Stimulated activated CD8-positive, alpha-beta memory T cell treated with anti-CD3 and anti-CD28 coated beads, Interleukin-2, amount 100 ng/mL, for 48 hours (primary cell): Measurements from ENCODE around the gene CRYBG1.
"Not testable (repeated sequence)": the region's sequence is repeated elsewhere in the genome, so short reads cannot be mapped to it uniquely, and the experiment has no call there.

Source experiments
- DNase-seq, 2 donors: peaks; one replicate each; pipeline ENCODE4 v3.0.0-alpha.2; 2020; ENCODE audit warnings: low read depth in 2 of 2

Gene CRYBG1

DNA sequence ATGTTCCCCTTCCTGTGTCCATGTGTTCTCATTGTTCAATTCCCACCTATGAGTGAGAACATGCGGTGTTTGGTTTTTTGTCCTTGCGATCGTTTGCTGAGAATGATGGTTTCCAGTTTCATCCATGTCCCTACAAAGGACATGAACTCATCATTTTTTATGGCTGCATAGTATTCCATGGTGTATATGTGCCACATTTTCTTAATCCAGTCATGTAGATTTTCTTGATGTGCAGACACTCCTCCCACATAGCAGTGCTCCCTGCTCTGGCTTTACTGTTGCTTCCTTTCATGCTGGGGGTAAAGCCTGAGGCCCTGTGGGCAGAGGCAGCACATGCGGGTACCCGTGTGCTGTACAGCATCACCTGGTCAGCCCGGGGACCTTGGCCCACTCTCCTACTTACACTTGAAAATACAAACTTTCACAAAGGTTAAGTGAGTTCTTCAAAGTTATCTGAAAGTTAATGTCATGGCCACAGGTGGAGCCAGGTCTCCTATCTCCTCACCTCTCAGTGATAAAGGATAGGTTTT lies 188.5 kb downstream of the CRYBG1 start:
- DNase-seq: not testable (repeated sequence)

GRCh38 chr6:106549521-106549920 lies 189.0 kb downstream of the CRYBG1 start:
- DNase-seq: no peak

GRCh38 chr6:106551155-106551554 lies 190.6 kb downstream of the CRYBG1 start:
- DNase-seq: no peak

DNA sequence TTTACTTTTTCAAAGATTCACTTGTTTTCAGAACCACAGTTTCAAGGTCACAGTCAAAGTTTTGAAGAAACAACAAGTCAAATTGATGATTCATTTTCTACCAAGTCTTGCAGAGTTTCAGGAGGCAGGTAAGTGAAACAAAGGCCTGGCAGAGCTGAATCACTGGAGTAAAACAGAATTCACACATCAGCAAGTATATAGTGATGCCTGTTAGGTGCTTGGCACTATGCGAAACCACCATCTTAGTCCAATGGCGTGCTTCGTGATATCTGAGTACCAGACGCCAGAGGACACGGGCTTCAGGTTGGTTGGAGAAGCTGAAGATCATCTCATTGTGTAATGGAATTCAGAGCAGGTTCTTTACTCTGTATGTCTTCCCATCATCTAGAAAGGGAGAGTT lies 192.9 kb downstream of the CRYBG1 start:
- DNase-seq: no peak

DNA sequence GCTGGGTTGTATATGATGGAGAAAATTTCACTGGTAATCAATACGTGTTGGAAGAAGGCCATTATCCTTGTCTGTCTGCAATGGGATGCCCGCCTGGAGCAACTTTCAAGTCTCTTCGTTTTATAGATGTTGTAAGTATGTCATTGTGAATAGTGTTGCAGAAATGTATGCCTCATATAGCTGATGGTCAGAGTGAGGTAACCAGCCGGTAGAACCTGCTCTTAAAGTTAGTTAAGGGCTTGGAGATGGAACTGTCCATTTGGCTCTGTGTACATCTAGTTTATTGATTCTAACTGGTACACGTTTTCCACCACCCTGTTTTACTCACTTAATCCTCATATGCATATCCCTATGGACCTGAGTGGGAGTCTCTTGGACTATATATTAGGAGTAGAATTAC lies 195.2 kb downstream of the CRYBG1 start:
- DNase-seq: no peak

- no peak for DNase-seq
Measured at GRCh38 chr6:106556368-106556960, 195.9 kb downstream of the CRYBG1 start.

DNA sequence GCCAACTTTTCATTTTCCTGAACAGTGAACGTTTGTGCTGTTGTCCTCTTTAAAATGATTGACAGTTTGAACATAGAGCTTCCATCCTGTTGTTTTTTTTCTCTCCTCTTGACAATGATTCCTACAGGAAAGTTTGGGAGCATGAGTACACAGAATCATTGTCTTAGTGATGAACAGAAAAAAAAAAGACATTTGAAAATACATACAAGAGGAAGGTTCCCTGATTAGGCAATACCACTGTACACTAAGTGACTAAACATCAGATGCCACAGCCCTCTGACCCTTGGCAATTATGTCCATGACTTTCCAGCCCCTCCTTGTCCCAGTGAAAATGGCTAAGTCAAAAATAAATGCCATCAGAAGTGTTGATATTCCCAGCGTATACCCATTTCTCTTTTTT lies 197.3 kb downstream of the CRYBG1 start:
- no peak for DNase-seq

DNA sequence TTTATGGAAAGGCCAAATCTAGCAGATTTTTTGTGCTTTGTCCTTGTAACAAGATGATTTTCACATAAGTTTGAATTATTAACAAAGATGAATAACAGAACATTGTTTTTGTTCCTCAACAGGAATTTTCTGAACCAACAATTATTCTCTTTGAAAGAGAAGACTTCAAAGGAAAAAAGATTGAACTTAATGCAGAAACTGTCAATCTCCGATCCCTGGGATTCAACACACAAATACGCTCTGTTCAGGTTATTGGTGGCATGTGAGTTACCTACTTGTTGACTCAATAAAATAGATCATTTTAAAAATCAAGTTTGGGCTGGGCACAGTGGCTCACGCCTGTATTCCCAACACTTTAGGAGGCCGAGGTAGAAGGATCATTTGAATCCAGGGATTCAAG lies 197.8 kb downstream of the CRYBG1 start:
- no peak for DNase-seq

DNA sequence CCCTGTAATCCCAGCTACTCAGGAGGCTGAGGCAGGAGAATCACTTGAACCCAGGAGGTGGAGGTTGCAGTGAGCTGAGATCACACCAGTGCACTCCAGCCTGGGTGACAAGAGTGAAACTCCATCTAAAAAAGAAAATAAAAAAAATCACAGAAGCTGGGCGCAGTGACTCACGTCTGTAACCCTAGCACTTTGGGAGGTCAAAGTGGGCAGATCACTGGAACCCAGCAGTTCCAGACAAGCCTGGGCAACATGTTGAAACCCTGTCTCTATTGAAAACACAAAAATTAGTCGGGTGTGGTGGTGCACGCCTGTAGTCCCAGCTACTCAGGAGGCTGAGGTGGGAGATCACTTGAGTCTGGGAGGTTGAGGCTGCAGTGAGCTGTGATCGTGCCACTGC lies 199.1 kb downstream of the CRYBG1 start:
- not testable (repeated sequence) for DNase-seq

DNA sequence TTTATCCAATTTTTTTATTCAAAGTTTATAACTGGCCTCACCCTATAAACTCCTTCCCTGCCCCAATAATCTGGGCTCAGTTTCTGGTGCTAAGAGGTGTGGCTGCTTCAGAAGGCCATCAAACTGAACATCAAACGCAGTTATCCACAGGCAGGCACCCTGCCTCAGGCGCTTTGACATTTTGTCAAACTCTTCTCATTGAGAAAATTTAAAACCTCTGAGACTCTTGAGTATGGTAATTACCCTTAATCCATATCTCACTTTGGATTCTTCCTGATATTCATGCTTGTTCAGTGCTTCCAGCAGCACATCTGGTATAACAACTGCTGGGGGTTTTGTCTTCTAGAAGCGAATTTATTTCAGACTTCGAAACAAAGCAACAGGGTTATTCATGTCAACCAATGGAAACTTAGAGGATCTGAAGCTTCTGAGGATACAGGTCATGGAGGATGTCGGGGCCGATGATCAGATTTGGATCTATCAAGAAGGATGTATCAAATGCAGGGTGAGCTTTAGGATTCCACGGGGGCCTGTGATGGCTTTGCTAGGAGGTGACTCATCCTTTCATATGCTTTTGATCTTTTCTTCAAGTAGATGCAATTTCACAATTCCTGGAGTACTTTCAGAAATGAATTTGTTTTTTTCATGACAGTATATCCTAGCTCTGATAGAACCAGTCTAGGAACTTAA lies 200.6 kb downstream of the CRYBG1 start:
- no peak for DNase-seq

GRCh38 chr6:106561686-106562405 lies 201.3 kb downstream of the CRYBG1 start:
- no peak for DNase-seq

DNA sequence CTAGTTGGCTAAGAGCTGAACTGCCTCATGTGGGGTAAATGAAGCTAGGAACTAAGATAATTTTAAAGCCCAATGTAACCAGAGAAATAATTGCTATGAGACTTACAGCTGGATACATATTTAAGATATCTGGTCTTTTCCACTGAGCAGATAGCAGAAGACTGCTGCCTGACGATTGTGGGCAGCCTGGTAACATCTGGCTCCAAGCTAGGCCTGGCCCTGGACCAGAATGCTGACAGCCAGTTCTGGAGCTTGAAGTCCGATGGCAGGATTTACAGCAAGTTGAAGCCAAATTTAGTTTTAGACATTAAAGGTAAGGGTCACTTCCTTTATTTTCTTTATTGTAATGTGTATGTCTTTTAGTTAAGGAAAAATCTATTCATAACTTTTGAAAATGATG lies 203.1 kb downstream of the CRYBG1 start:
- no peak for DNase-seq

- DNase-seq: no peak
Measured at GRCh38 chr6:106564476-106564875, 204.0 kb downstream of the CRYBG1 start.

DNA sequence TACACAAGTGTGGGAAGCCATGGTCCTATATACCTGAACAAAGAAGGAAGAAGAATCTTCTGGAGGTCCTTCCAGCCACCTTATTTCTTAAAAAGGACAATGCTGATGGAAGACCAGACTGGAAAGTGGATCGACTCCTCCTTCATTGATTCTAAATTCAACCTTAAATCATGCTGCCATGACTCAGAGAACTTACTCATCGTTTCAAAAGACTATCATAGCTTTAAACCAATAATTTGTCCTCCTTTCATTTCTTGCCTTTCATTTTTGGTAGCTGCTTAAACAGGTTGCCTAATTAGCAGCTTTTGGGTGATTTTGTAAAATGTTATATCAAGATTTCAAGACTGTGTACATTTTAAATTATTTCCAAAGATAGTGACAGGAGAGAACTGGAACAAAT lies 208.0 kb downstream of the CRYBG1 start:
- no peak for DNase-seq

GRCh38 chr6:106569428-106569827 lies 208.9 kb downstream of the CRYBG1 start:
- no peak for DNase-seq

DNA sequence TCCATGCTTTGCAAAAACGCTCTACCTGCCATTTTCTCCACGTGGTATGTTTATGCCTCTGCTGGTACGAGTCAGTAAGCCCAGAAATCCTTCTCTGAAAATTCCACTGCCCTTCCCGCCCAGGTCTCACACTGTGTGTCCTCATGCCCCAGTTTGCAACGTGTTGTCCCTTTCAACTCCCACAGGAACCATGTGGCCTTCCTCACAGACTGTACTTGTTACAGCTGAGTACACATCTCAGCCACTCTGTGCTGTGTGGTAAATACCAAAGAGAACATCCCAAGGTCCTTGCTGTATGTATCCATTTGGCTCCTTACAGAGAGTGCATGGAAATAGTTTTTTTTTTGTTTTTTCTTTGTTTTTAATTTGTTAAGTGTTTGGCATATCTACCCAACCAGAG lies 211.9 kb downstream of the CRYBG1 start:
- no peak for DNase-seq

DNA sequence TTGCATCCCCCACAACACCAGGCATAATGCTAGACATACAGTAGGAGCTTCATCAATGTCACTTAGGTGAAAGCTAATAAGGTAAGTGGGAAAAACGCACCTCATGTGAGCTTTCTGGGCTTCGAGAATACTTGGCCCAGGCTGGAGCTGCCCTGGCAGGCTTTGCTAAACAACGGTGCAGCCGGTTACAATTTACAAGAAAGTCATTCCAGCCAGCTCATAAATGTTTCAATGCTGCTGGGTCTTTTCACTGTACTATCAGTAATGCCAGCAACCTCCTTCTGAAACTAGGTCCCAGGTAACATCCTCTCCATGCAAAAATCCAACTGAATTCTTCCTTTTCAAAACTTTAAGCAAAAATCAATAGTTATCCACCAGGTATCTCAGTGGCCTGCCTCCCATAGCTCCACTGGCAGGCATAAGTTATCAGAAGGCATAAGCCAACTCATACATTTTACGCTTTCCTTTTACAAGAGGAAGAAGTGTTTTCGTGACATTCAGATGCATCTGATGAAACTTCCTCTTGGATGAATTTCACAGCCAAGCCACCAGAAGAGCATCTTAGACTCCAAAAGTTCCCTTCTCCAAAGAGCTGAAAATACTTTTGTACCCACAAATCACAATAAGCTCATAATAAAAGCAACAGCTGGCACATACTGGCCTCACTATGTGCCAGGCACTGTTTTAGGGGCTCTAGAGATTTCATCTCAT lies 212.5 kb downstream of the CRYBG1 start:
- no peak for DNase-seq

DNA sequence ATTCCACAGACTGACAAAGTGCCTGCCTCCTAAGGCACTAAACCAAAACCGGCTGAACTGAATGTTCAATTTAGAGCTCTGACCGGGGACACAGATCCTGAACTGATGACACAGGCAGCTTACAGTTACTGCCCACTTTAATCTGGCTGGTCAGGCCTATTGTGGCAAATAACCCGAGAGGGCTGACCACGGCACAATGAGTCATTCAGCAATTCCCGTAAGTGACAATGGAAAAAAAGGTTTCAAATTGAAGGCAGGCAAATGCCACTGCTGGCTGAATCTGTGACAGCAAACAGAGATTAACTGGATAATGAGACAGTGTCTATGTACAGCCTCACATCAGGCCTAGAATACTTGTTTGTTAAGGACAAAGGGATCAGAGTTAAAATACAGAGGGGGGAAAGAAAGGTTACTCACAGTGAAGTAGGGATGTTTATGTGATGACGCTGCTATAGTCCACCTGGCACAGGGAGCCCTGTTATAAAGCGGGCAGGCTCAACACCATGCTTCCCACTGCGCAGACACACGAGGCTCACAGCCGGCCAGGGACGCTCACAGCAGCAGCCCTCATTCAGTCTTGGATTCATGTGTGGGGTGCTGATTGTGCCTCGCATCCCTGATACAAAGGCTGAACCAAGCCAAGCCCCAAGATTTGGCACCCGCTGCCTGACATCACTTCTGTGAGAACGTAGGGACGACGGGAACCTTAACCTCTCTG lies 214.4 kb downstream of the CRYBG1 start:
- no peak for DNase-seq

- DNase-seq: no peak
Measured at GRCh38 chr6:106579281-106579680, 218.8 kb downstream of the CRYBG1 start.

DNA sequence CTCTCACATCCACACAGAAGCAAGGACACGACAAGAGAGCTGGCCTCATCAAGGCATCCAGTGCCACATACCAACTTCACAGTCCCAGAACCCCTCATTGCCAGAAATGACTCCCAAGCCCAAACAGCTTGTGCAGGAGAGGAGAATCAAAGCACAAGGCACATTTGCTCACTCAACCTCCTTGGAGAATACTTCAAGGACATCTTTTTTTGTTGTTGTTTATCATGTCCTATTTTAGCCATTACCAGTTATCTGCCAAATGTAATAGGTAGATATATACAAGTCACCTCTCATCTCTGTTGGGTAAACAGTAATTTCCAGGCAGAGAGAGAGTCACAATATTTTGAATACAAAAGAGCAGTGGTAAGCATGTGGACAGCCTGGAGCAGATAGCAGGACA lies 221.0 kb downstream of the CRYBG1 start:
- DNase-seq: no peak

GRCh38 chr6:106586815-106587415 lies 226.4 kb downstream of the CRYBG1 start:
- no peak for DNase-seq
